Esophagus (tissue), 2 donors: Measurements from ENCODE around the gene SLC44A5. TPM values are rescaled to one million over a fixed set of nuclear protein-coding genes. Genes with fewer than 3 reads are reported as not detected.
"Not testable (repeated sequence)": the region's sequence is repeated elsewhere in the genome, so short reads cannot be mapped to it uniquely, and the experiment has no call there.

Source experiments
- H3K27ac ChIP-seq, 2 donors: one replicate each; pipeline ENCODE4 v1.5.1; 2013; ENCODE audit warnings: low read depth in 2 of 2, mild to moderate bottlenecking in 2 of 2, inconsistent platforms in 1 of 2, low read length in 1 of 2, moderate library complexity in 1 of 2
- H3K27me3 ChIP-seq, 2 donors: one replicate each; pipeline ENCODE4 v1.6.1; 2013; ENCODE audit warnings: low read length in 2 of 2, control low read depth in 1 of 2, mild to moderate bottlenecking in 1 of 2; ENCODE audit not compliant: insufficient read depth in 2 of 2, control insufficient read depth in 1 of 2
- H3K36me3 ChIP-seq, 2 donors: one replicate each; pipeline ENCODE4 v1.6.1; 2013; ENCODE audit warnings: low read length in 1 of 2; ENCODE audit not compliant: control insufficient read depth in 2 of 2, insufficient read depth in 2 of 2
- H3K4me1 ChIP-seq, 2 donors: one replicate each; pipeline ENCODE4 v1.6.1; 2013; ENCODE audit warnings: low read length in 1 of 2; ENCODE audit not compliant: control insufficient read depth in 2 of 2, insufficient read depth in 2 of 2
- H3K4me3 ChIP-seq, 2 donors: one replicate each; pipeline ENCODE4 v1.5.1; 2013; ENCODE audit warnings: low read length in 2 of 2, mild to moderate bottlenecking in 2 of 2, low read depth in 1 of 2, moderate library complexity in 1 of 2
- H3K9me3 ChIP-seq, 2 donors: one replicate each; pipeline ENCODE4 v1.6.1; 2013; ENCODE audit warnings: mild to moderate bottlenecking in 2 of 2, low read depth in 1 of 2, low read length in 1 of 2, moderate library complexity in 1 of 2; ENCODE audit not compliant: control insufficient read depth in 2 of 2, insufficient read depth in 1 of 2
- WGBS, 2 donors: extraction: QIAGEN DNeasy Blood & Tissue Kit; methylation state at CpG; one replicate each; pipeline ENCODE4 v1.1.7; 2013; 5-methylcytosine and 5-hydroxymethylcytosine counted together
- polyA plus RNA-seq, 2 donors: library from polyadenylated mRNA; stranded (reverse); fragments of 200-250 nt; gene quantifications; one replicate each; pipeline ENCODE4 v1.2.3, GENCODE V29; 2013
- donor health status: healthy with polysubstance abuse.
- donor health status: Bipolar disorder and iron deficiency.

The SLC44A5 gene
- polyA plus RNA-seq, 2 donors: 0.75 to 3.1 TPM

DNA sequence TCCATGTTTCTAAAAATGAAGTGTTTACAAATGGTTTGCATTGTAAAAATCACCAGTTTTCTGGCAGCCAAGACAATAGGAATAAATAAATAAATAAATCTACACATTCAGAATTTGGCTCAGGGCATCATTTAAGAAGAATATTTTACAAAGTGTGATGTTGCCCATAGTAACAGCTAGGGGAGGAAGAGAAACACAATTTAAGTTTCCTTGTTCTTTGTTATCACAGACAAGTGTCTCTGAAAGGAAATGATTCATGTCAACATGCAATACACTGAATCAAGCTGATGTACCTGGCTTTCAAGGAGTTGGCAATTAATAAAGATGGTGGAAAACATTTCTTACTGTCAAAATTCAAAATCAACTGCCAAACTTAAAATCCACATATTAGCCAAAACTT is 402.1 kb downstream of the SLC44A5 start:
- H3K27me3 ChIP-seq: peaks cover 0 to 2% of the 10 kb centered on the region in 2 donors
- H3K9me3 ChIP-seq: no peaks in the 10 kb centered on the region
- H3K27ac ChIP-seq: no peak overlapping the region
- H3K36me3 ChIP-seq: no peaks in the 10 kb centered on the region
- H3K4me3 ChIP-seq: no peak overlapping the region
- H3K4me1 ChIP-seq: no peaks in the 10 kb centered on the region

GRCh38 chr1:75203415-75204277 is 407.3 kb downstream of the SLC44A5 start:
- Histone ChIP-seq H3K9me3 (no peaks in the 10 kb centered on the region), H3K36me3 (no peaks in the 10 kb centered on the region), H3K4me1 (no peaks in the 10 kb centered on the region), H3K27ac (no peak overlapping the region), H3K4me3 (no peak overlapping the region), H3K27me3 (peaks cover 0 to 2% of the 10 kb centered on the region in 2 donors)
- WGBS, 2 donors: 24 to 27% methylated on average over 8 of the region's 8 CpGs

GRCh38 chr1:75202751-75203150 is 408.2 kb downstream of the SLC44A5 start:
- H3K27ac ChIP-seq: no peak overlapping the region
- no peaks in the 10 kb centered on the region for H3K36me3 ChIP-seq
- peaks cover 0 to 2% of the 10 kb centered on the region in 2 donors for H3K27me3 ChIP-seq
- WGBS, 2 donors: 78 to 89% methylated on average over 4 of the region's 4 CpGs
- H3K4me1 ChIP-seq: no peaks in the 10 kb centered on the region
- H3K9me3 ChIP-seq: no peaks in the 10 kb centered on the region
- no peak overlapping the region for H3K4me3 ChIP-seq

GRCh38 chr1:75198761-75199160 is 412.2 kb downstream of the SLC44A5 start:
- no peaks in the 10 kb centered on the region for H3K9me3 ChIP-seq
- no peaks in the 10 kb centered on the region for H3K4me1 ChIP-seq
- H3K27ac ChIP-seq: no peak overlapping the region
- WGBS, 2 donors: 35 to 50% methylated on average over 1 of the region's 1 CpG
- no peaks in the 10 kb centered on the region for H3K36me3 ChIP-seq
- H3K27me3 ChIP-seq: no peaks in the 10 kb centered on the region
- no peak overlapping the region for H3K4me3 ChIP-seq

DNA sequence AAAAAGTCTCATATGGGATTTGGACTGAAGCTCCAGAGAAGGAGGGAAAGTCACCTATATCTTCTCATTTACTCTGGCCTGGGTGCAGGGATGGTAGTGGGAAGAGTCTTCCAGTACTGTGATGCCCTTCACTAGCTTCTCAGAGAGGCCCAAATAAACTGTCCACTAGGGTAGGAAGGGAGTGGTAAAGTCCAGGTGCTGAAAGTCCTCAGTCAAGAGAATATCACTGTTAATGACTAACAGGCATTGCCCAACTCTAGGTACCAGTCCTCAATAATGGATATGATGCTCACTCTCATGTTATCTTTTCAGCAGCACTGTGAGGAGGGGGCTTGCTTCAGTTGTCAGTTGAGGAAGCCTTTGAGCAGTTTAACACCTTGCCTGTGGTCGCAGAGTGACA is 412.8 kb downstream of the SLC44A5 start:
- no peak overlapping the region for H3K27ac ChIP-seq
- H3K4me1 ChIP-seq: no peaks in the 10 kb centered on the region
- no peaks in the 10 kb centered on the region for H3K9me3 ChIP-seq
- no peaks in the 10 kb centered on the region for H3K36me3 ChIP-seq
- H3K4me3 ChIP-seq: no peak overlapping the region
- no peaks in the 10 kb centered on the region for H3K27me3 ChIP-seq
- WGBS, 2 donors: 62 to 63% methylated on average over 1 of the region's 1 CpG

DNA sequence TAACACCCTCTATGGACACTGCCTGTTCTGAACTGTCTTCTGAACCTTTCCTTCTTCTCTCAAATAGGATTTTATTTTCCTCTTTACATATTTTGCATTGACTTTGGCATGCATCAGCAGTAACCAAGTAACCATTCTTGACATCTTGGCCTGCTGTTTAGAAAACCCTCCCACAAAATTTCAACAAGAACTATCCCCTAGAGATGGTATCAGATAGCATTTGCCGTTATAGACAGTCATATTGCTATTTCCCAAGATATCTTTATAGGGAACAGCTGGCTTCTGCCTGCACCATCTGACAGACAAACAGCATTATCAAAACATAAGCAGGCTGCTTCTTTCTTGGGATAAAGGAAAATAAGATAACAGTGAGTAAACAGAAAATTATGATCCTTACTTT is 422.0 kb downstream of the SLC44A5 start:
- Histone ChIP-seq H3K27ac (no peak overlapping the region), H3K9me3 (no peaks in the 10 kb centered on the region), H3K27me3 (no peaks in the 10 kb centered on the region), H3K4me1 (no peaks in the 10 kb centered on the region), H3K36me3 (no peaks in the 10 kb centered on the region), H3K4me3 (no peak overlapping the region)
- WGBS, 2 donors: 62 to 64% methylated on average over 1 of the region's 1 CpG

DNA sequence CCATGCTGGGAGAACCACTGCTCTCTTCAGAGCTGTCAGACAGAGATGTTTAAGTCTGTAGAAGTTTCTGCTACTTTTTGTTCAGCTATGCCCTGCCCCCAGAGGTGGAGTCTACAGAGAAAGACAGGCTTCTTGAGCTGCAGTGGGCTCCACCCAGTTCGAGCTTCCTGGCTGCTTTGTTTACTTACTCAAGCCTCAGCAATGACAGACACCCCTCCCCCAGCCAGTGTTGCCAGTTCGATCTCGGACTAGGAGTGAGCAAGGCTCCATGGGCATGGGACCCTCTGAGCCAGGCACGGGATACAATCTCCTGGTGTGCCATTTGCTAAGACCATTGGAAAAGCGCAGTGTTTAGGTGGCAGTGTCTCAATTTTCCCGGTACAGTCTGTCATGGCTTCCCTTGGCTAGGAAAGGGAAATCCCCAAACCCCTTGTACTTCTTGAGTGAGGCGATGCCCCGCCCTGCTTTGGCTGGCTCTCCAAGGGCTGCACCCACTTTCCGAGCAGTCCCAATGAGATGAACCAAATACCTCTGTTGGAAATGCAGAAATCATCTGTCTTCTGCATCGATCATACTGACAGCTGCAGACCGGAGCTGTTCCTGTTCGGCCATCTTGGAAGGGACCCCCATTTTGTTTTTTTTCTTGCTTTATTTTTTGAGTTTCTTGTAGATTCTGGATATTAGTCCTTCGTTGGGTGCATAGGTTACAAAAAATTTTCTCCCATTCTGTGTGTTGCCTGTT is 429.5 kb downstream of the SLC44A5 start:
- not testable (repeated sequence) for H3K4me3 ChIP-seq, H3K27me3 ChIP-seq, H3K4me1 ChIP-seq, H3K36me3 ChIP-seq, H3K27ac ChIP-seq, H3K9me3 ChIP-seq
- WGBS, 2 donors: 84% methylated on average over 13 of the region's 13 CpGs

DNA sequence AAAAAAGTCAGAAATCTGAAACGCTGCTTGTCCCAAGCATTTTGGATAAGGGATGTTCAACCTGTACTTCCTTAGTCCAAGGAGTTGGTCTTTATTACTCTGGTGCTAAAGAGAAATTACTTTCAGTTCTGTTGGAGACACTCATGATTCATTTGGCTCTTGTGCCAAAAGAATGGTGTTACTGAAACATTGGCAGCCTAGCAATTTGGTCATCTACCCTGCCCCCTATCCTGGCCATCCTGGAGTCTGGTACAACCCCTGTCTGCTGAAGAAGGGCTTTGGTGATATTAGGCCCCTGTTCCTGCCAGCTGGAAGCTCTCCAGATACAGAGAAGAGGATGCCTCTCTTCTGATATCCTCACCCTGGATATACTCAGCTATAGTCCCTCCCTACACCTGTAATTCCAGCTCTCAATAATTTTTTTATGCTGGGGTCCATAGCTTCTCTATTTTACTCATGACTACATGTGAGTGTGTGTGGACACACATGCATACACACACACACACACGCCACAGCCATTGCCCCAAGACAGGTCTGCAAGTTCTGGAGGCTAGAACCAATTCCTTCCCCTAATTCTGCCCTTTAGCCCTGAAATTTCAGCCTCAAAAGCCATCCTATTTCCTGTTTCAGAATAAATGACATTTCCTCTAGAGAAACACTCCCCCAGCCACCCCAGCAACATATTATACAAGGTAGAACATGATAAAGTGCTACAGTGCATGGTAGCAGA is 436.7 kb downstream of the SLC44A5 start:
- H3K4me1 ChIP-seq: no peaks in the 10 kb centered on the region
- 72 to 79% methylated on average over 2 of the region's 2 CpGs for WGBS, 2 donors

GRCh38 chr1:75172556-75172955 is 438.4 kb downstream of the SLC44A5 start:
- Histone ChIP-seq H3K4me3 (no peak overlapping the region), H3K36me3 (no peaks in the 10 kb centered on the region), H3K27ac (no peak overlapping the region), H3K27me3 (no peaks in the 10 kb centered on the region), H3K9me3 (no peaks in the 10 kb centered on the region), H3K4me1 (no peaks in the 10 kb centered on the region)
- WGBS, 2 donors: 21 to 31% methylated on average over 1 of the region's 1 CpG

More for the DNA sequence above, 436.7 kb downstream of the SLC44A5 start:
- H3K27ac ChIP-seq: no peak overlapping the region
- no peaks in the 10 kb centered on the region for H3K27me3 ChIP-seq
- no peak overlapping the region for H3K4me3 ChIP-seq
- no peaks in the 10 kb centered on the region for H3K9me3 ChIP-seq
- H3K36me3 ChIP-seq: no peaks in the 10 kb centered on the region
